ENCODE measurements around the gene RAI14.

- TF ChIP-seq EZH2 (IDR thresholded peaks at IDR 0.05; ENCODE audit: borderline replicate concordance, low read depth, low read length, severe bottlenecking): no peak
- TF ChIP-seq CTCF (IDR thresholded peaks at IDR 0.05; ENCODE audit: extremely low read depth in 1 of 2, insufficient read depth in 1 of 2, low read depth in 1 of 2, low read length in 2 of 2): no peak
- no peak for TF ChIP-seq POLR2AphosphoS5 (IDR thresholded peaks at IDR 0.05; ENCODE audit: insufficient read depth, low read depth, low read length)
- no peak for TF ChIP-seq JUN (IDR thresholded peaks at IDR 0.05; ENCODE audit: borderline replicate concordance, insufficient read depth, insufficient read length, low read depth)
- no peak for TF ChIP-seq MAX (IDR thresholded peaks at IDR 0.05; ENCODE audit: insufficient read depth, insufficient read length)
- TF ChIP-seq FOS (IDR thresholded peaks at IDR 0.05; ENCODE audit: borderline replicate concordance, insufficient read depth, low read length): no peak
- TF ChIP-seq POLR2A (IDR thresholded peaks at IDR 0.05; ENCODE audit: low read depth, low read length): no peak
- TF ChIP-seq GATA2 (IDR thresholded peaks at IDR 0.05; ENCODE audit: insufficient read depth, insufficient read length, low read depth, low read length): no peak
These were observed 114.4 kb downstream of the RAI14 start for GRCh38 chr5:34770486-34770885.

All from endothelial cell of umbilical vein (primary cell).